Activated naive CD4-positive, alpha-beta T cell treated with anti-CD3 and anti-CD28 coated beads, Interleukin-2, amount 10 ng/mL, durations not matched to agents 7 days and 5 days (primary cell): ENCODE data around the gene METTL21C.

Experiments
- CTCF ChIA-PET: fragments of 350-600 bp; sonication (Branson Sonifier 250); formaldehyde crosslinking; loops from one replicate; lab custom pipeline; 2021; ENCODE audit warnings: antibody characterized with exemption; lab: Charles Lee
- DNase-seq: peaks from one replicate; pipeline ENCODE4 v3.0.0-alpha.2; 2020
- H3K27ac Mint-ChIP-seq: one replicate; pipeline ENCODE4 v1.8.0; 2021; ENCODE audit warnings: mild to moderate bottlenecking, moderate library complexity, mixed read lengths
- H3K27me3 Mint-ChIP-seq: one replicate; pipeline ENCODE4 v1.8.0; 2021; ENCODE audit warnings: mild to moderate bottlenecking, mixed read lengths
- H3K36me3 Mint-ChIP-seq: one replicate; pipeline ENCODE4 v1.8.0; 2021; ENCODE audit warnings: mixed read lengths
- H3K4me1 Mint-ChIP-seq: one replicate; pipeline ENCODE4 v1.8.0; 2021; ENCODE audit warnings: mixed read lengths
- H3K4me3 Mint-ChIP-seq: one replicate; pipeline ENCODE4 v1.8.0; 2021; ENCODE audit warnings: mild to moderate bottlenecking, moderate library complexity, mixed read lengths
- H3K9me3 Mint-ChIP-seq: one replicate; pipeline ENCODE4 v1.8.0; 2021; ENCODE audit warnings: mixed read lengths

Gene METTL21C

DNA sequence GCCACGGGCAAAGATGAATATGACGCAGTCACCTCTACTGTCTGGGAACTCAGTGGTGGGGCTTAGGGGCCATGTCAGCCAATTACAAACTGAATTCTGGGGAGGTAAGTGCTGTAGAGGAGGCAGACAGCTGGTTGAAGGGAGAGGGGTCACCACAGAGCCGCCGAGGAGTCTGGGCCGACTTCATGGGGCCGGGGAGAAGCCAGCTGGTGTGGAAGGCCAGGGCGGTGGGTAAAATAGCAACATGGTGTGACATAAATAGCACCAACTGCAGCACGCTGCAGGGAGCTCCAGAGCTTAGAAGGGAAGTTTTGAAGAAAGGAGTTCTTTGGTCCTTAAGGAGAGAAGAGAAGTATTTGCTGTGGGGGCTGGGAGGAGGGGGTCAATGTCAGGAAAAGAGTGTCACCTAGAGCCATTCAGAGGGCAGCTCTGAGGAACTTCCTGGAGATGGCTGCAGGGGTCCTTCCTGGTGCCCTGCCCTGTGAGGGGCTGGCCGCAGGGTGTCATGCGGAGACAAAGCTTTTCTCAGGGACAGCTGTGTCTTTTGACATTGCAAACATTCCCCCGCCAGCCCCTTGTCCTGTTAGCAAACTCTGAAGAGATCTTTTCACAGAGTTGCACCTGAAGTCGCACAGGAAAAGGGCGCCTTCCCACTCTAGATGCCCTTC is 6.4 kb downstream of the METTL21C start:
- peaks cover 9% of the 10 kb centered on the region for H3K4me1 Mint-ChIP-seq
- DNase-seq: no peak
- H3K27ac Mint-ChIP-seq: no peak overlapping the region
- H3K9me3 Mint-ChIP-seq: no peaks in the 10 kb centered on the region
- H3K36me3 Mint-ChIP-seq: no peaks in the 10 kb centered on the region
- peaks cover 28% of the 10 kb centered on the region for H3K27me3 Mint-ChIP-seq
- CTCF ChIA-PET: interaction anchor here (1.2 kb wide), 1 partner anchor 70 kb away, joined by 3 read pairs; no protein-coding TSS in a partner anchor
- H3K4me3 Mint-ChIP-seq: no peak overlapping the region

DNA sequence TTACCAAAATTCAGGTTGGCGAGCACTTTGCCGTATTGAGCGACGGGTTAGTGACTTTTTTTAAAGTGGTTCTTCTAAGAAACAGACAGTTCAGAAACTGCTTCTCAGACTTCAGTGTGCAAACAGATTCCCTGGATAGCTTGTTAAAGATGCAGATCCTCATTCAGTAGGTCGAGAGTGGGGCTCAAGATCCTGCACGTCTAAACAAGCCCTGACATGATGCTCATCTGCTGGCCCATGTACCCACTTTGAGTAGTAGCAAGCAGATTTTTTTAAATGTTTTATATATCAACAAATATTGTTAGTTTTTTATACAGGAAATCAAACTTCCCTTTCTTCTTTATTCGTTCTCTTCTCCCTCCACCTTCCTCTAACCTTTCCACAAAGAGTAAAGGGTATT is 7.3 kb downstream of the METTL21C start:
- Mint-ChIP-seq H3K27ac (no peak overlapping the region), H3K4me3 (no peak overlapping the region), H3K9me3 (no peaks in the 10 kb centered on the region), H3K4me1 (peaks cover 9% of the 10 kb centered on the region), H3K27me3 (peaks cover 23% of the 10 kb centered on the region), H3K36me3 (no peaks in the 10 kb centered on the region)
- no peak for DNase-seq
- CTCF ChIA-PET: interaction anchor here (1.2 kb wide), 1 partner anchor 71 kb away, joined by 3 read pairs; no protein-coding TSS in a partner anchor

GRCh38 chr13:102686024-102686423 is 8.8 kb downstream of the METTL21C start:
- Mint-ChIP-seq H3K9me3 (no peaks in the 10 kb centered on the region), H3K27me3 (peaks cover 15% of the 10 kb centered on the region), H3K36me3 (no peaks in the 10 kb centered on the region), H3K4me3 (no peak overlapping the region), H3K27ac (no peak overlapping the region), H3K4me1 (peaks cover 13% of the 10 kb centered on the region)
- DNase-seq: no peak
- CTCF ChIA-PET: interaction anchor here (1.0 kb wide), 1 partner anchor 94 kb away, joined by 5 read pairs; no protein-coding TSS in a partner anchor

DNA sequence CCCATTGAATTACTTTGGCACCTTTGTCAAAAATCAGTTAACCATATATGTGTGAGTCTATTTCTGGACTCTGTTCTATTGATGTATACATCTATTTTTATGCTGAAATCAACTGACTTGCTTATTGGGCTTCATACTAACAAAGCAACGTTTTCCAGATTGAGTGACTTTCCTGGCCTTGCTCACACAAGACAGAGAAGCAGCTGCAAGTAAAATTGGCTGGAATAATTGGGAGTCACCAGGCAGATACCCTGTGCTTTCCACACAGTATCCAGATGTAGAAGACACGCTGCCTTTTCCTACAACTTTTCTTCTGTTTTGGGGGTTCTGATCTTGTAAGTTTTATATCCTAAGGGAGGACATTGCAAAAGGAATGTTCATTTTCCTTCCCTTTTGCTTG is 11.2 kb downstream of the METTL21C start:
- CTCF ChIA-PET: interaction anchor here (1.3 kb wide), 1 partner anchor 162 kb away, joined by 3 read pairs; the partner anchor contains the start of gene ERCC5
- peaks cover 12% of the 10 kb centered on the region for H3K36me3 Mint-ChIP-seq
- H3K4me1 Mint-ChIP-seq: peaks cover 24% of the 10 kb centered on the region
- no peak overlapping the region for H3K4me3 Mint-ChIP-seq
- no peaks in the 10 kb centered on the region for H3K9me3 Mint-ChIP-seq
- no peak for DNase-seq
- peaks cover 7% of the 10 kb centered on the region for H3K27me3 Mint-ChIP-seq
- H3K27ac Mint-ChIP-seq: no peak overlapping the region

GRCh38 chr13:102682727-102683126 is 12.1 kb downstream of the METTL21C start:
- H3K27ac Mint-ChIP-seq: no peak overlapping the region
- H3K4me3 Mint-ChIP-seq: no peak overlapping the region
- peaks cover 24% of the 10 kb centered on the region for H3K4me1 Mint-ChIP-seq
- peaks cover 17% of the 10 kb centered on the region for H3K36me3 Mint-ChIP-seq
- CTCF ChIA-PET: interaction anchor here (1.3 kb wide), 1 partner anchor 163 kb away, joined by 3 read pairs; the partner anchor contains the start of gene ERCC5
- H3K9me3 Mint-ChIP-seq: no peaks in the 10 kb centered on the region
- H3K27me3 Mint-ChIP-seq: no peaks in the 10 kb centered on the region
- no peak for DNase-seq

DNA sequence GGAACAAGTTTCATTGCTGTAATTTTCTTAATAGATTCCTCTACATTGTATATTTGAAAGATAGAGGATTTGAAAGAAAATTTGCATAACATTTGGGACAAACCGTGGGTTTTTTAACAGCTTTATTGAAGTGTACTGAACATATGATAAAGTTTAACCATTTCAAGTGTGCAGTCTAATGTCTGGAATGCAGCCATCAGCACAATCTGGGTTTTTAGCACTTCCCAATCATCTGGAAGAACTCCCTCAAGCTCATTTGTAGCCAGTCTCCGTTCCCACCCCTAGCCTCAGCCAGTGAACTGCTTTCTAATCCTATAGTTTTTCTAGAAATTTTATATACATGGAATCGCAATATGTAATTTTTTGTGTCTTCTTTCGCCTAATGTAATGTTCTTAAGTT is 12.6 kb downstream of the METTL21C start:
- peaks cover 24% of the 10 kb centered on the region for H3K4me1 Mint-ChIP-seq
- no peaks in the 10 kb centered on the region for H3K9me3 Mint-ChIP-seq

DNA sequence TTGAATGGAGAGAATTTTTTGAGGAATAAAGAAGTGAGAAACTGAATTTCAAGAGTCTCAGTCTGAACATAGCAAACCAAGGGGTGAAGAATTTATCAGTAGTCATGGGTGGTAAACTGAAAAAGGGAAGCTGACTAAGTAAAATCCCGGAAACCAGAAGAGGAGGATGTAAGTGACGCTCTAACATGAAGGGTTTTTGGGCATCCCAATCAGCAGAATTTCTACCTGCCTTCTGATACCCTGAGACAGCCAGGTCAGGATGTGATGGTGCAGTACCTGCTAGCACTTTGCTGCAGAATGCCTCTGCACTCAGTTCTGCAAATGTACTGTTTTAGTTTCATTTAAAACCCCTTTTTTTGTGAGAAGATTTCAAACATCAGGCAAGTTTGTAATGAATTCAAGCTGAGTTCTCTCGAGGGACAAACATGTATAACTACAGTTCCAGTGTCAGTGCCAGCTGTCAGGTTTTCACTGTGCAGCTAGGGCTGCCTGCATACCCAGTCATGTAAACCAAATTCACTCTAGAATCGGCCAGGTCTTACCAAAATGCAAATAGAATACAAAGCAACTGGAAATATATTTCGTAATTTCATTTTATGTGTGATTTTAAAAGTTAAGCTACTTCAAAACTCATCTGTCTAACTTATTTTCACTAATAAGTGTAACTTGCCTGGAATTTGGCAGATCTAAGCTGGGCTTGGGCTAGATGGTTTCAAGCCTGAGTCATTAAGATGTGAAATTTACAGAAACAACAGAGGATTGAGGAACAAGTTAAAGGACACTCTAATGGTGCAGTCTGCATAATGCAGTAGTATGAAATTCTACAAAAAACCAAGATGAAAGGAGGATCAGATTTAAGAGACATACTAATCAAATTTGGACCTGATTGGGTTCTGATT is 13.8 kb downstream of the METTL21C start:
- peaks cover 27% of the 10 kb centered on the region for H3K36me3 Mint-ChIP-seq
- no peak for DNase-seq

More for the DNA sequence above, 12.6 kb downstream of the METTL21C start:
- no peaks in the 10 kb centered on the region for H3K27me3 Mint-ChIP-seq
- H3K36me3 Mint-ChIP-seq: peaks cover 21% of the 10 kb centered on the region
- no peak for DNase-seq
- CTCF ChIA-PET: no interaction called here
- no peak overlapping the region for H3K27ac Mint-ChIP-seq
- H3K4me3 Mint-ChIP-seq: no peak overlapping the region

DNA sequence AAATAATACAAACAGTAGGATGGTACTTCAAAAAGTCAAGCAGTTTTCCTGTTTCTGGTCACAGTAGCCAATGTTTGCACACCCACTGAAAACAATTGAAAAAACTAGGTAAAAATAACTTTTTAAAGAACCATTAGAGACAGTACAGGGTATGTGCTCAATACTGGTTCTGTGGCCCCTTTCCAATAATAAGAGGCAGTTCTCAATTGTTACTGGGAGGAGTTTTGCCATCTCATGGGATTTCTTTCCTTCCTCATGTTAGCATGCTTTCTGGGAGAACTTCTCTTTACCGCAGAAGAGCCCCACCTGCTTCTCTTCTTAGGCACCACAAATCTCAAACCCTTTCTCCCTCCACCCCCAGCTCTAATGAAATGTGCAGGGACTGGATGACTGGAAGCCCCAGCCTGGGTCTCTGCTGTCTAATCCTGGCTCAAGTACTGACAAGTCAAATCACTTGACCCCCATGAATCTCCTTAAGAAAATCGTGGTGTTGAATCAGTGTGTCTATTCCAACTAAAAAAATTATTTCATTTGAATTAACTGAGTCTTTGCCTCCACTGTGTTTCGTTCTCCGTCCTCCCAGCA is 14.6 kb downstream of the METTL21C start:
- no peak for DNase-seq
- Mint-ChIP-seq H3K9me3 (no peaks in the 10 kb centered on the region), H3K4me1 (peaks cover 15% of the 10 kb centered on the region), H3K27me3 (no peaks in the 10 kb centered on the region), H3K27ac (no peak overlapping the region), H3K36me3 (peaks cover 29% of the 10 kb centered on the region), H3K4me3 (no peak overlapping the region)
- CTCF ChIA-PET: no interaction called here

More for the DNA sequence above, 13.8 kb downstream of the METTL21C start:
- H3K4me3 Mint-ChIP-seq: no peak overlapping the region
- CTCF ChIA-PET: no interaction called here
- peaks cover 18% of the 10 kb centered on the region for H3K4me1 Mint-ChIP-seq
- H3K27me3 Mint-ChIP-seq: no peaks in the 10 kb centered on the region
- H3K9me3 Mint-ChIP-seq: no peaks in the 10 kb centered on the region
- no peak overlapping the region for H3K27ac Mint-ChIP-seq

DNA sequence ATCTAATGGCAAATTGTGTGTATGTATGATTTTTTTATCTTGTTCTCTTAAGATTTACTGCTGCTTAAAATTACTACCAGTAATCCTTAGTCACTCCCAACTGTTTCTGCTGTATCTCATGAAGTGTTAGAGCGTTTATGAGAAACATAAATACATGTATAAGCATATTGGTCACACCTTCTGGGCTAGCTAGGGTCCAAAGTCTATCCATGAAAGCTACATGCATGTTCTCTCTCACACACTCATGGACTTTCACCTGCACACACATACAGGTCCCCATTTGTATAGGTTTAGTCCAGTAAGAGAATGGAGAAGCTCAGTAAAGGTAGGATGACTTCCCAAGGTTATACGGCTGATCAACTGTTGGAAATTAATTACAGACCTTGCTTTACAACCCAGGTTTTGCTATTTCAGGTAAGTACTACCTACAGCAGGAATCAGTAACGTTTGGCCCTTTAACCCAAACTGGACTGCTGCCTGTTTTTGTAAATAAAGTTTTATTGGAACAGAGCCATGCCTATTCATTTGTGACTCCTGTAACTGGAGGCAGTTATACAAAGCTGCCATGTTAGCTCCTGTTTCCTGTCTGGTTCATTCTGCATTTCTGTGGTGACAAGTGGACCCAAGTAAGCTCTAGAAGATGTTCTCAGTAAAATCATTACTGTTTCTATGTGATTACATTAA is 15.3 kb downstream of the METTL21C start:
- Mint-ChIP-seq H3K4me3 (no peak overlapping the region), H3K36me3 (peaks cover 32% of the 10 kb centered on the region), H3K27me3 (no peaks in the 10 kb centered on the region), H3K4me1 (peaks cover 15% of the 10 kb centered on the region), H3K9me3 (no peaks in the 10 kb centered on the region), H3K27ac (no peak overlapping the region)
- CTCF ChIA-PET: no interaction called here
- DNase-seq: no peak

GRCh38 chr13:102678339-102679107 is 16.3 kb downstream of the METTL21C start:
- CTCF ChIA-PET: interaction anchor here (0.6 kb wide), 1 partner anchor 97 kb away, joined by 3 read pairs; no protein-coding TSS in a partner anchor
- no peaks in the 10 kb centered on the region for H3K27me3 Mint-ChIP-seq
- no peak for DNase-seq
- peaks cover 15% of the 10 kb centered on the region for H3K4me1 Mint-ChIP-seq
- H3K9me3 Mint-ChIP-seq: no peaks in the 10 kb centered on the region
- peaks cover 34% of the 10 kb centered on the region for H3K36me3 Mint-ChIP-seq
- no peak overlapping the region for H3K4me3 Mint-ChIP-seq
- no peak overlapping the region for H3K27ac Mint-ChIP-seq

DNA sequence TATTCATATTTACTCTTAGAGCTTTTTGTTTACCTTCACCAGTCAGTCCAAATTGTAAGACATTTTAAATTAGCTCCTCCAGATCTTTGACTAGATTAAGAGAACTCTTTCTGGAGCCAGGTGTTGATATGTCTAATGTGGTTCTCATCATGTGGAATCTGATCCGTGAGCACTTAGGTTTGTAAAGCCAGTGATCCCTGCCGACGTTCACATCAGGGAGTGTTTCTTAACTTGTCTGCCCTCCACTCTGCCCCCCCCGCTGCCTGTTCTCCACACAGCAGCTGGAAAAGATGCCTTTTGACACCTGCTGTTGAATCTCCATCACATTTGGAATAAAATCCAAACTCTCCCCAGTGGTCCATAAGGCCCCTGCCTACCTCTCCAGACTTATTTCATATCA is 17.7 kb downstream of the METTL21C start:
- CTCF ChIA-PET: interaction anchor here (0.6 kb wide), 1 partner anchor 286 kb away, joined by 3 read pairs; no protein-coding TSS in a partner anchor
- no peak overlapping the region for H3K4me3 Mint-ChIP-seq
- DNase-seq: no peak
- H3K9me3 Mint-ChIP-seq: no peaks in the 10 kb centered on the region
- H3K36me3 Mint-ChIP-seq: peaks cover 38% of the 10 kb centered on the region
- H3K4me1 Mint-ChIP-seq: peaks cover 15% of the 10 kb centered on the region
- H3K27ac Mint-ChIP-seq: no peak overlapping the region
- no peaks in the 10 kb centered on the region for H3K27me3 Mint-ChIP-seq

DNA sequence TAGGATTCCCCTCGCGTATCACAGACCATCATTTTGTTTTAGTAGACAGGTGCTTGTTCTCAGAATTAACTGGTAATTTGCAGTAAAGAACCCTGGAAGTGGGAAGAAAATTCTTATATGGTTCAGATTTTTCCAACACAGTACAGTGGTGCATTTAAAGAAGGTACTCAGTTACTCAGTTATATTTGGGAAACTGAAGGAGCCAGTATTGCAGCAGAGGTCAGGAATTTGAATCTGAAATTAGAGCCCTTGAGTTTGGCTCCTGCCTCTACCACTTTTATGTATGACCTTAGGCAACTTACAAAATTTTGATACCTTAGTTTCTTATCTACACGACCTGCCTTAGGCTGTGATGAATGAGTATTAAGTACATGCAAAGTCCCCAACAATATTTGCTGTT is 19.7 kb downstream of the METTL21C start:
- peaks cover 3% of the 10 kb centered on the region for H3K4me1 Mint-ChIP-seq
- peaks cover 44% of the 10 kb centered on the region for H3K36me3 Mint-ChIP-seq
- no peak for DNase-seq
- H3K4me3 Mint-ChIP-seq: no peak overlapping the region
- CTCF ChIA-PET: no interaction called here
- no peaks in the 10 kb centered on the region for H3K9me3 Mint-ChIP-seq
- H3K27ac Mint-ChIP-seq: no peak overlapping the region
- H3K27me3 Mint-ChIP-seq: no peaks in the 10 kb centered on the region

GRCh38 chr13:102670130-102670529 is 24.7 kb downstream of the METTL21C start:
- Mint-ChIP-seq H3K9me3 (peaks cover 6% of the 10 kb centered on the region), H3K4me3 (no peak overlapping the region), H3K27ac (peak overlapping the region; percentile 15), H3K27me3 (no peaks in the 10 kb centered on the region), H3K36me3 (peaks cover 63% of the 10 kb centered on the region), H3K4me1 (no peaks in the 10 kb centered on the region)
- CTCF ChIA-PET: interaction anchor here (1.2 kb wide), 1 partner anchor 19 kb away, joined by 6 read pairs; no protein-coding TSS in a partner anchor
- no peak for DNase-seq
